OCI-LY3 (cell line): ENCODE data around the gene METTL13.

Source experiments
- H2AFZ ChIP-seq: fragments of 200-600, 300-600 bp; shearing (Covaris generic); 2 replicates; pipeline ENCODE4 v1.6.0; 2014; ENCODE audit warnings: antibody characterized with exemption, low read depth, low read length
- H3K27ac ChIP-seq: fragments of 200-600, 300-600 bp; sonication (generic); 2 replicates; pipeline ENCODE4 v1.5.1; 2014; ENCODE audit warnings: mild to moderate bottlenecking, low read length, moderate library complexity, mixed read lengths
- H3K27me3 ChIP-seq: fragments of 200-600, 300-600 bp; sonication (generic); 2 replicates; pipeline ENCODE4 v1.6.1; 2014; ENCODE audit warnings: low read depth, low read length, mixed read lengths
- H3K36me3 ChIP-seq: fragments of 200-600, 300-600 bp; sonication (generic); replicated peaks from 2 replicates; pipeline ENCODE3; 2014; ENCODE audit warnings: low read depth, low read length, mixed read lengths
- H3K4me1 ChIP-seq: fragments of 300-600, 200-600 bp; sonication (generic); 2 replicates; pipeline ENCODE4 v1.6.1; 2014; ENCODE audit warnings: low read length, mixed read lengths
- H3K4me2 ChIP-seq: fragments of 200-600, 300-600 bp; sonication (generic); 2 replicates; pipeline ENCODE4 v1.6.1; 2014; ENCODE audit warnings: low read length, mixed read lengths
- H3K4me3 ChIP-seq: fragments of 300-600, 200-600 bp; sonication (generic); 2 replicates; pipeline ENCODE4 v1.5.1; 2014; ENCODE audit warnings: antibody characterized with exemption, mild to moderate bottlenecking, low read length, moderate library complexity
- H3K79me2 ChIP-seq: fragments of 300-600, 200-600 bp; shearing (Covaris generic); 2 replicates; pipeline ENCODE4 v1.6.1; 2014; ENCODE audit warnings: mild to moderate bottlenecking, low read length, mixed read lengths
- H3K9ac ChIP-seq: fragments of 300-600, 200-600 bp; shearing (Covaris generic); 2 replicates; pipeline ENCODE4 v1.6.0; 2014; ENCODE audit warnings: mild to moderate bottlenecking, low read length, moderate library complexity
- H3K9me3 ChIP-seq: fragments of 200-600, 300-600 bp; shearing (Covaris generic); 2 replicates; pipeline ENCODE4 v1.6.1; 2014; ENCODE audit warnings: low read length, mixed read lengths; ENCODE audit not compliant: insufficient read depth
- H4K20me1 ChIP-seq: fragments of 200-600, 300-600 bp; sonication (generic); 2 replicates; pipeline ENCODE4 v1.6.1; 2016; ENCODE audit warnings: low read length, mixed read lengths; ENCODE audit not compliant: insufficient read depth
- EZH2phosphoT487 ChIP-seq: fragments of 200-600 bp; shearing (Covaris generic); IDR thresholded peaks from 2 replicates; pipeline ENCODE4 v1.6.1; 2018; ENCODE audit warnings: antibody characterized with exemption, mixed run types, low read depth
- TF ChIP-seq, protein P1 (sequence below): fragments of 200-600, 300-600 bp; sonication (generic); IDR thresholded peaks from 2 replicates; pipeline ENCODE4 v1.5.1; 2014; ENCODE audit warnings: antibody characterized with exemption, low read length, low read depth

The METTL13 gene

DNA sequence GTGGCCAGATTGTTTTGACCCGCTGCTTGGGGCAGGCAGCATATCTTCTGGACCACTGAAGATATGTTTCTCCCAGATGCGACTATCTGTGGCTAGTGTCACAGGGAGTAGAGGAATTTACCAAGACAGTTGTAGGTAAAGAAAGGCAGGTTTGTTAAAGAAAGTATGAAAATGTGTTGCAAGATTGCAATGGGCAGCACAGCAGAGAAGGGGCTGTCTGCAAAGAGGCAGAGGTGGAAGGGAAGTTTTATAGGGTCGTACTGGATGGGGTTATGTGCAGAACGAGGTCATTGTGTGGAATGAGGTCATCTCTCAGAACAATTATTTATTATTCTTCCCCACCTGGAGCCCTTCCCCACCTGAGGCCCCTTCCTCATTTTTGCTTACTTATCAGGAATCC lies 24.6 kb upstream of the METTL13 start:
- H2AFZ ChIP-seq = no peak overlapping the region

GRCh38 chr1:171758011-171758410 lies 23.4 kb upstream of the METTL13 start:
- no peak overlapping the region for H3K4me2 ChIP-seq

More for the DNA sequence above, 24.6 kb upstream of the METTL13 start:
- Histone ChIP-seq H3K4me2 (no peak overlapping the region), H3K9ac (no peak overlapping the region), H3K79me2 (no peaks in the 10 kb centered on the region), H3K27ac (no peak overlapping the region), H3K27me3 (peaks cover 4% of the 10 kb centered on the region; the same call in 1 of the 2 replicates), H3K4me3 (no peak overlapping the region), H4K20me1 (no peaks in the 10 kb centered on the region), H3K4me1 (no peaks in the 10 kb centered on the region), H3K9me3 (no peaks in the 10 kb centered on the region), H3K36me3 (no peaks in the 10 kb centered on the region)
- TF ChIP-seq EZH2phosphoT487 = no peak
- TF ChIP-seq, protein P1, sequence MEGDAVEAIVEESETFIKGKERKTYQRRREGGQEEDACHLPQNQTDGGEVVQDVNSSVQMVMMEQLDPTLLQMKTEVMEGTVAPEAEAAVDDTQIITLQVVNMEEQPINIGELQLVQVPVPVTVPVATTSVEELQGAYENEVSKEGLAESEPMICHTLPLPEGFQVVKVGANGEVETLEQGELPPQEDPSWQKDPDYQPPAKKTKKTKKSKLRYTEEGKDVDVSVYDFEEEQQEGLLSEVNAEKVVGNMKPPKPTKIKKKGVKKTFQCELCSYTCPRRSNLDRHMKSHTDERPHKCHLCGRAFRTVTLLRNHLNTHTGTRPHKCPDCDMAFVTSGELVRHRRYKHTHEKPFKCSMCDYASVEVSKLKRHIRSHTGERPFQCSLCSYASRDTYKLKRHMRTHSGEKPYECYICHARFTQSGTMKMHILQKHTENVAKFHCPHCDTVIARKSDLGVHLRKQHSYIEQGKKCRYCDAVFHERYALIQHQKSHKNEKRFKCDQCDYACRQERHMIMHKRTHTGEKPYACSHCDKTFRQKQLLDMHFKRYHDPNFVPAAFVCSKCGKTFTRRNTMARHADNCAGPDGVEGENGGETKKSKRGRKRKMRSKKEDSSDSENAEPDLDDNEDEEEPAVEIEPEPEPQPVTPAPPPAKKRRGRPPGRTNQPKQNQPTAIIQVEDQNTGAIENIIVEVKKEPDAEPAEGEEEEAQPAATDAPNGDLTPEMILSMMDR = no peak

DNA sequence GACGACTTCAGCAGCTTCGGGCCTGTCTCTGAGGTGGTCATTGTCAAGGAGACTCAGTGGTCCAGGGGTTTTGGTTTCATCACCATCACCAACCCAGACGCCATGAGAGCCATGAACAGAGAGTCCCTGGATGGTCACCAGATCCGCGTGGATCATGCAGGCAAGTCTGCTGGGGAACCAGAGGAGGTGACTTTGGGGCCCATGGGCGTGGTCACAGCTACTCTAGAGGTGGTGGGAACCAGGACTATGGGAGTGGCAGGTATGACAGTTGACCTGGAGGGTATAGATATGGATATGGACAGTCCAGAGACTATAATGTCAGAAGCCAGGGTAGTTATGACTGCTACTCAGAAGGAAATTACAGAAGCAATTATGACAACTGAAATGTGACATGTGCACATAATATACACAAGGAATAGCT lies 19.3 kb upstream of the METTL13 start:
- no peak for TF ChIP-seq EZH2phosphoT487
- TF ChIP-seq, protein P1 = no peak
- H3K27ac ChIP-seq = no peak overlapping the region

More at GRCh38 chr1:171758011-171758410, 23.4 kb upstream of the METTL13 start:
- H2AFZ ChIP-seq = no peak overlapping the region
- H3K27me3 ChIP-seq = peaks cover 4% of the 10 kb centered on the region; the same call in 1 of the 2 replicates
- H3K4me1 ChIP-seq = no peaks in the 10 kb centered on the region
- H3K36me3 ChIP-seq = no peaks in the 10 kb centered on the region
- no peaks in the 10 kb centered on the region for H4K20me1 ChIP-seq
- no peaks in the 10 kb centered on the region for H3K9me3 ChIP-seq
- no peaks in the 10 kb centered on the region for H3K79me2 ChIP-seq
- H3K4me3 ChIP-seq = no peak overlapping the region
- no peak overlapping the region for H3K9ac ChIP-seq
- TF ChIP-seq, protein P1 = no peak
- no peak for TF ChIP-seq EZH2phosphoT487
- H3K27ac ChIP-seq = no peak overlapping the region

GRCh38 chr1:171763764-171764163 lies 17.7 kb upstream of the METTL13 start:
- Histone ChIP-seq H3K9ac (no peak overlapping the region), H3K4me3 (no peak overlapping the region), H3K27me3 (no peaks in the 10 kb centered on the region), H3K27ac (no peak overlapping the region), H3K4me2 (no peak overlapping the region), H4K20me1 (no peaks in the 10 kb centered on the region), H3K79me2 (no peaks in the 10 kb centered on the region), H2AFZ (no peak overlapping the region), H3K36me3 (no peaks in the 10 kb centered on the region), H3K9me3 (no peaks in the 10 kb centered on the region), H3K4me1 (no peaks in the 10 kb centered on the region)
- TF ChIP-seq, protein P1 = no peak
- no peak for TF ChIP-seq EZH2phosphoT487

More for the DNA sequence above, 19.3 kb upstream of the METTL13 start:
- Histone ChIP-seq H3K4me3 (no peak overlapping the region), H3K79me2 (no peaks in the 10 kb centered on the region), H2AFZ (no peak overlapping the region), H3K27me3 (peaks cover 4% of the 10 kb centered on the region; the same call in 1 of the 2 replicates), H4K20me1 (no peaks in the 10 kb centered on the region), H3K36me3 (no peaks in the 10 kb centered on the region), H3K9me3 (no peaks in the 10 kb centered on the region), H3K4me2 (no peak overlapping the region), H3K9ac (no peak overlapping the region), H3K4me1 (no peaks in the 10 kb centered on the region)
